ENCODE data around the gene PTPRK. TPM values are rescaled to one million over a fixed set of nuclear protein-coding genes. Genes with fewer than 3 reads are reported as not detected.

PTPRK gene
- polyA plus RNA-seq, 3 donors: 0.01 TPM; not detected in 2

DNA sequence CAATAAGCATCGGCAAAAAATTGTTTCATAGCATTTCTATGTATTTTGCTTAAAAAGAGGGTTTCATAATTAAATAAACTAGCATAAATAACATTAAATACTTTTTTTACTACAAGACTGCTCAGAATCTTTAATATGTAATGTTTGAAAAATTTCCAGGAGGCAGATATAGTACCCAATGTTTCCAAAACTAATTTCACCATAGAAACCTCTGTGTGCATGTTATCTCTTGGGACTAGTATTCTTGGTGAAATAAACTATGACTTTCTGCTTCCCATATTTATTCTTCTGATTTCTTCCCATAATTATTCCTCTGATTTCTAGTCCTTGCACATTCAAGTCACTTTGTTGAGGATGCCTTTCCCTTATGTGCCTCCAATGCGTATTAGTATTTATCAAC, 94.5 kb downstream of the PTPRK start:
- Histone ChIP-seq H3K9me3 (replicated peaks in 1 of 2; ENCODE audit: control insufficient read depth in 1 of 2, insufficient read depth in 1 of 2, low read length in 2 of 2) (no peaks in the 10 kb centered on the region), H3K9ac (ENCODE audit: insufficient read depth, low read length, poor library complexity, severe bottlenecking) (no peak overlapping the region), H3K27ac (ENCODE audit: low read depth in 1 of 2, low read length in 2 of 2) (no peak overlapping the region), H3K4me2 (replicated peaks; ENCODE audit: extremely low read depth, low read length, poor library complexity, severe bottlenecking) (no peak overlapping the region), H3K79me2 (ENCODE audit: insufficient read depth, low read length) (no peaks in the 10 kb centered on the region), H3K4me3 (replicated peaks in 1 of 3; ENCODE audit: low read depth in 2 of 3, low read length in 3 of 3) (no peak overlapping the region), H3K4me1 (ENCODE audit: control insufficient read depth in 1 of 2, insufficient read depth in 2 of 2, low read length in 2 of 2) (no peaks in the 10 kb centered on the region), H2AFZ (ENCODE audit: insufficient read depth, low read depth, low read length, poor library complexity, severe bottlenecking) (no peak overlapping the region), H3K36me3 (replicated peaks in 1 of 2; ENCODE audit: control insufficient read depth in 1 of 2, insufficient read depth in 2 of 2, low read length in 2 of 2) (no peaks in the 10 kb centered on the region), H4K20me1 (ENCODE audit: insufficient read depth, low read length) (no peaks in the 10 kb centered on the region), H3K27me3 (ENCODE audit: control insufficient read depth in 2 of 2, insufficient read depth in 2 of 2, low read length in 2 of 2) (no peaks in the 10 kb centered on the region)
- Mint-ChIP-seq H3K27ac (no peak overlapping the region), H3K9me3 (peaks cover 0 to 5% (median 0%) of the 10 kb centered on the region in 7 donors), H3K27me3 (ENCODE audit: low read depth in 3 of 3) (peaks cover 0 to 1% (median 0%) of the 10 kb centered on the region in 3 donors), H3K4me3 (no peak overlapping the region), H3K4me1 (no peaks in the 10 kb centered on the region), H3K36me3 (no peaks in the 10 kb centered on the region)
- WGBS (ENCODE audit: insufficient coverage): no CpG with 5 or more reads among the region's 2 CpGs
- no peak for DNase-seq
- TF ChIP-seq, protein P1, sequence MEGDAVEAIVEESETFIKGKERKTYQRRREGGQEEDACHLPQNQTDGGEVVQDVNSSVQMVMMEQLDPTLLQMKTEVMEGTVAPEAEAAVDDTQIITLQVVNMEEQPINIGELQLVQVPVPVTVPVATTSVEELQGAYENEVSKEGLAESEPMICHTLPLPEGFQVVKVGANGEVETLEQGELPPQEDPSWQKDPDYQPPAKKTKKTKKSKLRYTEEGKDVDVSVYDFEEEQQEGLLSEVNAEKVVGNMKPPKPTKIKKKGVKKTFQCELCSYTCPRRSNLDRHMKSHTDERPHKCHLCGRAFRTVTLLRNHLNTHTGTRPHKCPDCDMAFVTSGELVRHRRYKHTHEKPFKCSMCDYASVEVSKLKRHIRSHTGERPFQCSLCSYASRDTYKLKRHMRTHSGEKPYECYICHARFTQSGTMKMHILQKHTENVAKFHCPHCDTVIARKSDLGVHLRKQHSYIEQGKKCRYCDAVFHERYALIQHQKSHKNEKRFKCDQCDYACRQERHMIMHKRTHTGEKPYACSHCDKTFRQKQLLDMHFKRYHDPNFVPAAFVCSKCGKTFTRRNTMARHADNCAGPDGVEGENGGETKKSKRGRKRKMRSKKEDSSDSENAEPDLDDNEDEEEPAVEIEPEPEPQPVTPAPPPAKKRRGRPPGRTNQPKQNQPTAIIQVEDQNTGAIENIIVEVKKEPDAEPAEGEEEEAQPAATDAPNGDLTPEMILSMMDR (IDR thresholded peaks at IDR 0.05): no peak
- intact Hi-C loops (cut with micrococcal nuclease): no loop called here

DNA sequence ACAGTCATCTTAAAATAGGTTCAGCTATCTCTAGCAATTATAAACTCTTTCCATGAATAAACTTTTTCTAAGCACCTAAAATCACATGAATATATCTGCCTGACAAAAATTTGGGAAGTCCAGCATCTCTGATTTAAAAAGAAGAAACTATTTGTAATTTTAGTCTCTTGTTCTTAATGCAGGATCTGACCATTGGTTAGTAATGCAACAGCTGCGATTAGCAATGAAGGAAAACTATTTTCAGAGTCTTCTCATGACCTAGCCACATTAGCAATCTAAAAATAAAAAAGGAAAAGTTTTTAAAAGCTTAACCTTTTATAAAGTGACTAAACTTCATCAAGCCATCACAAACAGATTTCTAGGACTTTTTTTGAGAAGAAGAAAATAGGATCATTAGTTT, 97.5 kb downstream of the PTPRK start:
- no peak overlapping the region for H3K4me3 Mint-ChIP-seq
- no peaks in the 10 kb centered on the region for H3K36me3 Mint-ChIP-seq
- no peak overlapping the region for H3K27ac ChIP-seq (ENCODE audit: low read depth in 1 of 2, low read length in 2 of 2)
- H3K4me3 ChIP-seq (replicated peaks in 1 of 3; ENCODE audit: low read depth in 2 of 3, low read length in 3 of 3): no peak overlapping the region
- H3K27me3 ChIP-seq (ENCODE audit: control insufficient read depth in 2 of 2, insufficient read depth in 2 of 2, low read length in 2 of 2): no peaks in the 10 kb centered on the region
- H3K9me3 ChIP-seq (replicated peaks in 1 of 2; ENCODE audit: control insufficient read depth in 1 of 2, insufficient read depth in 1 of 2, low read length in 2 of 2): peaks cover 0 to 3% of the 10 kb centered on the region in 2 donors
- no peaks in the 10 kb centered on the region for H3K4me1 Mint-ChIP-seq
- no peak overlapping the region for H2AFZ ChIP-seq (ENCODE audit: insufficient read depth, low read depth, low read length, poor library complexity, severe bottlenecking)
- TF ChIP-seq, protein P1 (IDR thresholded peaks at IDR 0.05): no peak
- H3K4me2 ChIP-seq (replicated peaks; ENCODE audit: extremely low read depth, low read length, poor library complexity, severe bottlenecking): no peak overlapping the region
- no CpG with 5 or more reads among the region's 1 CpG for WGBS (ENCODE audit: insufficient coverage)
- intact Hi-C loops (cut with micrococcal nuclease): no loop called here
- H3K27ac Mint-ChIP-seq: no peak overlapping the region
- H3K36me3 ChIP-seq (replicated peaks in 1 of 2; ENCODE audit: control insufficient read depth in 1 of 2, insufficient read depth in 2 of 2, low read length in 2 of 2): no peaks in the 10 kb centered on the region
- no peak for DNase-seq
- H3K4me1 ChIP-seq (ENCODE audit: control insufficient read depth in 1 of 2, insufficient read depth in 2 of 2, low read length in 2 of 2): no peaks in the 10 kb centered on the region
- no peak overlapping the region for H3K9ac ChIP-seq (ENCODE audit: insufficient read depth, low read length, poor library complexity, severe bottlenecking)
- H3K27me3 Mint-ChIP-seq (ENCODE audit: low read depth in 3 of 3): no peaks in the 10 kb centered on the region
- no peaks in the 10 kb centered on the region for H3K79me2 ChIP-seq (ENCODE audit: insufficient read depth, low read length)
- no peaks in the 10 kb centered on the region for H4K20me1 ChIP-seq (ENCODE audit: insufficient read depth, low read length)
- H3K9me3 Mint-ChIP-seq: peaks cover 0 to 11% (median 3%) of the 10 kb centered on the region in 7 donors

Measured in CD14-positive monocyte (primary cell).